GM12875 (cell line): ENCODE results near the gene MDM2.
"Not testable (repeated sequence)": the region's sequence is repeated elsewhere in the genome, so short reads cannot be mapped to it uniquely, and the experiment has no call there.

ENCODE experiments used
- H3K4me3 ChIP-seq: one replicate; pipeline ENCODE4 v1.5.1; 2011; ENCODE audit warnings: low read depth, low read length, control low read depth
- CTCF ChIP-seq: IDR thresholded peaks from 2 replicates; pipeline ENCODE4 v1.5.1; 2011; ENCODE audit warnings: low read depth, mild to moderate bottlenecking, control low read depth, inconsistent platforms, low read length, moderate library complexity, borderline replicate concordance; ENCODE audit not compliant: insufficient read depth

MDM2 gene

GRCh38 chr12:68806488-68807237 lies 1.3 kb upstream of the MDM2 start:
- no peak overlapping the region for H3K4me3 ChIP-seq
- TF ChIP-seq CTCF = no peak

- H3K4me3 ChIP-seq = peak overlapping the region; percentile 75
These were observed 752 bp upstream of the MDM2 start for GRCh38 chr12:68807274-68807575.

- H3K4me3 ChIP-seq = peak overlapping the region; percentile 75
- no peak for TF ChIP-seq CTCF
These were observed 612 bp downstream of the MDM2 start for GRCh38 chr12:68808388-68809189.

GRCh38 chr12:68809190-68810026 lies 1.4 kb downstream of the MDM2 start:
- peak overlapping the region; percentile 75 for H3K4me3 ChIP-seq
- no peak for TF ChIP-seq CTCF

- not testable (repeated sequence) for H3K4me3 ChIP-seq
These were observed 2.0 kb downstream of the MDM2 start for GRCh38 chr12:68810027-68810389.

GRCh38 chr12:68811573-68811972 lies 3.6 kb downstream of the MDM2 start:
- H3K4me3 ChIP-seq = not testable (repeated sequence)

- no peak overlapping the region for H3K4me3 ChIP-seq
- TF ChIP-seq CTCF = no peak
These were observed 4.7 kb downstream of the MDM2 start for GRCh38 chr12:68812553-68813241.

GRCh38 chr12:68813242-68813593 lies 5.2 kb downstream of the MDM2 start:
- no peak for TF ChIP-seq CTCF
- H3K4me3 ChIP-seq = no peak overlapping the region
